Cardiac muscle cell (in vitro differentiated cells and primary cell): Measurements from ENCODE around the gene NT5E. TPM values are rescaled to one million over a fixed set of nuclear protein-coding genes. Genes with fewer than 3 reads are reported as not detected.

Source experiments
- DNase-seq, 2 donors: peaks; one replicate each; pipeline versions ENCODE4 v3.0.0 to v3.0.0-alpha.2; 2010 to 2017; ENCODE audit warnings: low read depth in 1 of 2, low spot score in 1 of 2
- H3K27ac ChIP-seq: fragments of 200-600 bp; sonication (generic); 2 replicates; pipeline ENCODE4 v1.5.1; 2016
- H3K27me3 ChIP-seq: fragments of 200-600 bp; sonication (generic); 2 replicates; pipeline ENCODE4 v1.6.0; 2016; ENCODE audit warnings: control low read depth
- H3K36me3 ChIP-seq: fragments of 200-600 bp; sonication (generic); 2 replicates; pipeline ENCODE4 v1.5.1; 2016; ENCODE audit warnings: control low read depth
- H3K4me1 ChIP-seq: fragments of 200-600 bp; sonication (generic); 2 replicates; pipeline ENCODE4 v1.8.1; 2017; ENCODE audit warnings: low read depth, mild to moderate bottlenecking, mixed run types
- H3K4me3 ChIP-seq: fragments of 200-600 bp; sonication (generic); 2 replicates; pipeline ENCODE4 v1.5.1; 2016; ENCODE audit warnings: mild to moderate bottlenecking
- H3K9me3 ChIP-seq: fragments of 200-600 bp; sonication (generic); 2 replicates; pipeline ENCODE4 v1.5.1; 2017; ENCODE audit warnings: low read depth, mild to moderate bottlenecking, control low read depth
- CTCF ChIP-seq: IDR thresholded peaks from 2 replicates; pipeline ENCODE4 v1.5.1; 2012; ENCODE audit warnings: low read depth, mild to moderate bottlenecking, low read length
- polyA plus RNA-seq: library from polyadenylated mRNA; unstranded; fragments of >200 nt; fragmentation: Nextera tagmentation; extraction: Ambion mirVana; gene quantifications from 2 replicates; pipeline ENCODE4 v1.2.1, GENCODE V29; 2016
- total RNA-seq: library from RNA; depleted of rRNA; stranded (reverse); fragments of >200 nt; gene quantifications from 2 replicates; pipeline ENCODE4 v1.2.3, GENCODE V29; 2016

Gene NT5E
- total and polyA plus RNA-seq, 2 experiments from 2014 or later = 0.70 to 0.80 TPM

- H3K9me3 ChIP-seq = no peaks in the 10 kb centered on the region
- peak; percentile 100 for TF ChIP-seq CTCF
- H3K27ac ChIP-seq = no peak overlapping the region
- no peaks in the 10 kb centered on the region for H3K27me3 ChIP-seq
- peak; percentile 76 to 89 for DNase-seq
- no peaks in the 10 kb centered on the region for H3K36me3 ChIP-seq
- no peak overlapping the region for H3K4me3 ChIP-seq
- H3K4me1 ChIP-seq = peaks cover 3% of the 10 kb centered on the region
Measured at GRCh38 chr6:85482905-85483700, 33.2 kb downstream of the NT5E start.

GRCh38 chr6:85483846-85484245, 34.0 kb downstream of the NT5E start:
- Histone ChIP-seq H3K4me1 (peaks cover 3% of the 10 kb centered on the region), H3K4me3 (no peak overlapping the region), H3K36me3 (no peaks in the 10 kb centered on the region), H3K27me3 (no peaks in the 10 kb centered on the region), H3K9me3 (no peaks in the 10 kb centered on the region), H3K27ac (no peak overlapping the region)
- DNase-seq = no peak
- no peak for TF ChIP-seq CTCF

- no peak for TF ChIP-seq CTCF
- Histone ChIP-seq H3K27ac (no peak overlapping the region), H3K4me3 (no peak overlapping the region), H3K9me3 (no peaks in the 10 kb centered on the region), H3K4me1 (peaks cover 3% of the 10 kb centered on the region), H3K36me3 (no peaks in the 10 kb centered on the region), H3K27me3 (no peaks in the 10 kb centered on the region)
- no peak for DNase-seq
Measured at GRCh38 chr6:85484948-85485347, 35.1 kb downstream of the NT5E start.

GRCh38 chr6:85490516-85491248, 40.8 kb downstream of the NT5E start:
- no peaks in the 10 kb centered on the region for H3K36me3 ChIP-seq
- no peaks in the 10 kb centered on the region for H3K9me3 ChIP-seq
- no peak overlapping the region for H3K27ac ChIP-seq
- H3K4me1 ChIP-seq = no peaks in the 10 kb centered on the region
- peak in 1 of 2 donors; percentile 39 for DNase-seq
- H3K27me3 ChIP-seq = no peaks in the 10 kb centered on the region
- TF ChIP-seq CTCF = no peak
- no peak overlapping the region for H3K4me3 ChIP-seq

GRCh38 chr6:85493389-85493788, 43.5 kb downstream of the NT5E start:
- no peaks in the 10 kb centered on the region for H3K36me3 ChIP-seq
- DNase-seq = no peak
- H3K4me1 ChIP-seq = no peaks in the 10 kb centered on the region

More at GRCh38 chr6:85493389-85493788, 43.5 kb downstream of the NT5E start:
- Histone ChIP-seq H3K4me3 (no peak overlapping the region), H3K27me3 (no peaks in the 10 kb centered on the region), H3K27ac (no peak overlapping the region), H3K9me3 (no peaks in the 10 kb centered on the region)
- no peak for TF ChIP-seq CTCF
